Lung (tissue), 12 donors: Measurements from ENCODE around the gene HDAC4. TPM values are rescaled to one million over a fixed set of nuclear protein-coding genes. Genes with fewer than 3 reads are reported as not detected.

Experiments used
- ATAC-seq: fragments of 200-7000 bp; cut with Tn5 transposase; one replicate; pipeline ENCODE4 v1.9.1; 2020; ENCODE audit warnings: moderate number of reproducible peaks; ENCODE audit not compliant: insufficient read depth, low FRiP score
- DNase-seq, 3 donors: peaks; one replicate each; pipeline ENCODE4 v3.0.0-alpha.2; 2013 to 2017
- H3K27ac ChIP-seq, 2 donors: one replicate each; pipeline ENCODE4 v1.5.1; 2013; ENCODE audit warnings: mild to moderate bottlenecking in 2 of 2, moderate library complexity in 2 of 2, control low read depth in 1 of 2, inconsistent platforms in 1 of 2, low read depth in 1 of 2, low read length in 1 of 2
- H3K27me3 ChIP-seq, 3 donors: one replicate each; pipeline ENCODE4 v1.5.1; 2013; ENCODE audit warnings: low read length in 2 of 3; ENCODE audit not compliant: control insufficient read depth in 3 of 3, insufficient read depth in 3 of 3
- H3K36me3 ChIP-seq, 4 donors: one replicate each; pipeline ENCODE4 v1.5.1; 2013; ENCODE audit warnings: low read length in 4 of 4, mild to moderate bottlenecking in 1 of 4, moderate library complexity in 1 of 4; ENCODE audit not compliant: control insufficient read depth in 4 of 4, insufficient read depth in 4 of 4
- H3K4me1 ChIP-seq, 5 donors: one replicate each; pipeline ENCODE4 v1.5.1; 2013; ENCODE audit warnings: low read length in 5 of 5, mild to moderate bottlenecking in 2 of 5, moderate library complexity in 1 of 5; ENCODE audit not compliant: control insufficient read depth in 5 of 5, insufficient read depth in 5 of 5
- H3K4me3 ChIP-seq: one replicate; pipeline ENCODE4 v1.5.1; 2013; ENCODE audit warnings: mild to moderate bottlenecking, control low read depth, moderate library complexity
- H3K9ac ChIP-seq, 2 donors: one replicate each; pipeline ENCODE4 v1.5.1; 2013; ENCODE audit warnings: low read length in 2 of 2, control low read depth in 1 of 2; ENCODE audit not compliant: insufficient read depth in 1 of 2
- H3K9me3 ChIP-seq, 4 donors: one replicate each; pipeline ENCODE4 v1.5.1; 2013; ENCODE audit warnings: low read length in 3 of 4, mild to moderate bottlenecking in 1 of 4, moderate library complexity in 1 of 4; ENCODE audit not compliant: control insufficient read depth in 4 of 4, insufficient read depth in 3 of 4
- CTCF ChIP-seq: IDR thresholded peaks from 2 replicates; pipeline ENCODE4 v1.5.1; 2012; ENCODE audit warnings: mild to moderate bottlenecking; ENCODE audit errors: control extremely low read depth, extremely low read depth
- WGBS, 2 donors: extraction: QIAGEN DNeasy Blood & Tissue Kit; methylation state at CpG; one replicate each; pipeline ENCODE4 v1.1.7; 2013; 5-methylcytosine and 5-hydroxymethylcytosine counted together
- polyA plus RNA-seq, 2 donors: library from polyadenylated mRNA; stranded (reverse); fragments of 200-250 nt; gene quantifications; one replicate each; pipeline ENCODE4 v1.2.1, GENCODE V29; 2013
- total RNA-seq, 2 donors: library from RNA; depleted of rRNA in 1 of 2; stranded (reverse); fragments of >200 nt in 1 of 2; gene quantifications; one replicate each; pipeline ENCODE4 v1.2.1, GENCODE V29; 2014 to 2021
- donor health status: control.
- donor health status: control.
- donor health status: Bipolar disorder and iron deficiency.
- donor health status: healthy.
- donor health status: DM: yes; HTN: yes; CAD: no.

The HDAC4 gene
- total and polyA plus RNA-seq, 4 donors = 6.9 to 47.7 (median 20.7) TPM

GRCh38 chr2:239225371-239225851 lies 175.4 kb downstream of the HDAC4 start:
- peak overlapping the region in 1 of 2 donors; percentile 55 for H3K9ac ChIP-seq
- H3K27ac ChIP-seq = peak overlapping the region; percentile 0 to 57
- no peak overlapping the region for H3K4me3 ChIP-seq
- peaks cover 33 to 74% (median 45%) of the 10 kb centered on the region in 5 donors for H3K4me1 ChIP-seq
- H3K9me3 ChIP-seq = no peaks in the 10 kb centered on the region
- no peak for ATAC-seq
- no peaks in the 10 kb centered on the region for H3K27me3 ChIP-seq
- DNase-seq = no peak
- H3K36me3 ChIP-seq = no peaks in the 10 kb centered on the region
- TF ChIP-seq CTCF = no peak
- 30 to 71% methylated on average over 13 of the region's 13 CpGs for WGBS, 2 donors

- peaks cover 34 to 69% (median 43%) of the 10 kb centered on the region in 5 donors for H3K4me1 ChIP-seq
- no peaks in the 10 kb centered on the region for H3K36me3 ChIP-seq
- H3K9me3 ChIP-seq = no peaks in the 10 kb centered on the region
- no peak for ATAC-seq
- H3K27ac ChIP-seq = no peak overlapping the region
- DNase-seq = no peak
- no peak overlapping the region for H3K9ac ChIP-seq
- 27 to 72% methylated on average over 2 of the region's 2 CpGs for WGBS, 2 donors
- H3K4me3 ChIP-seq = no peak overlapping the region
- H3K27me3 ChIP-seq = no peaks in the 10 kb centered on the region
- no peak for TF ChIP-seq CTCF
Measured at GRCh38 chr2:239224955-239225354, 175.9 kb downstream of the HDAC4 start.

DNA sequence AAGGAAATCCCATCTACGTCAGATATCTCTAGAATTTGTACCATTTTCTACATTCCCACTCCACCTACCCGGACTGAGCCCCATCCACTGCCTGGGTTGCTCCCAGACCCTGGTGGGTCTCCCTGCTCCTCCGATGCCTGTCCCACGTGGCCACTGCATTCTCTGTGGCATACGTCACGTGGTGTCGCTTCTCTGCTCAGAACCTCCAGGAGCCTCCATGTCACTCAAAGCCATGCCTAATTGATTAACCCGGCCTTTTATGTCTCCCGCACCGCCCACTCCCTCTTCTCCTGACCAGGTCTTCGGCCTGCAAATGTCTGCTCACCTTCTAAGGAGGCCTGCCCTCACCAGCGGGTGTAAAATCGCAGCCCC lies 176.6 kb downstream of the HDAC4 start:
- H3K27ac ChIP-seq = peak overlapping the region in 1 of 2 donors; percentile 23
- ATAC-seq = peak; percentile 9
- no peak overlapping the region for H3K9ac ChIP-seq
- DNase-seq = no peak
- no peaks in the 10 kb centered on the region for H3K36me3 ChIP-seq
- no peaks in the 10 kb centered on the region for H3K9me3 ChIP-seq
- WGBS, 2 donors = 64 to 83% methylated on average over 13 of the region's 13 CpGs
- TF ChIP-seq CTCF = no peak
- peaks cover 35 to 61% (median 41%) of the 10 kb centered on the region in 5 donors for H3K4me1 ChIP-seq
- H3K27me3 ChIP-seq = no peaks in the 10 kb centered on the region
- H3K4me3 ChIP-seq = no peak overlapping the region
